Upper lobe of left lung (tissue), 6 donors: Measurements from ENCODE around the gene TTLL12. TPM values are rescaled to one million over a fixed set of nuclear protein-coding genes. Genes with fewer than 3 reads are reported as not detected.

ENCODE experiments used
- ATAC-seq, 2 donors: fragments of 200-7000 bp; cut with Tn5 transposase; one replicate each; pipeline ENCODE4 v1.9.1; 2022; ENCODE audit warnings: mild to moderate bottlenecking in 2 of 2, moderate library complexity in 2 of 2; ENCODE audit not compliant: low FRiP score in 2 of 2
- DNase-seq, 2 donors: peaks; one replicate each; pipeline ENCODE4 v3.0.0-alpha.2; 2019 to 2020
- H3K27ac ChIP-seq, 4 donors: fragments of 200-600 bp; sonication (generic); one replicate each; pipeline ENCODE4 v1.5.1; 2016 to 2019
- H3K27me3 ChIP-seq, 4 donors: fragments of 200-600 bp; sonication (generic); one replicate each; pipeline ENCODE4 v1.5.1; 2017 to 2019
- H3K36me3 ChIP-seq, 4 donors: fragments of 200-600 bp; sonication (generic); one replicate each; pipeline ENCODE4 v1.5.1; 2016 to 2019
- H3K4me1 ChIP-seq, 4 donors: fragments of 200-600 bp; sonication (generic); one replicate each; pipeline ENCODE4 v1.5.1; 2018 to 2019
- H3K4me3 ChIP-seq, 4 donors: fragments of 200-600 bp; sonication (generic); one replicate each; pipeline ENCODE4 v1.5.1; 2017 to 2019; ENCODE audit warnings: mild to moderate bottlenecking in 2 of 4, moderate library complexity in 1 of 4
- H3K9me3 ChIP-seq, 4 donors: fragments of 200-600 bp; sonication (generic); one replicate each; pipeline ENCODE4 v1.5.1; 2018 to 2019
- EP300 ChIP-seq, 4 donors: sonication (generic); formaldehyde crosslinking; IDR thresholded peaks; one replicate each; pipeline ENCODE4 v1.5.1; 2017; ENCODE audit warnings: antibody characterized with exemption in 4 of 4, control low read depth in 2 of 4
- POLR2A ChIP-seq, 4 donors: fragments of 450-650 bp; IDR thresholded peaks; one replicate each; pipeline ENCODE4 v1.5.1; 2016 to 2017; ENCODE audit warnings: antibody characterized with exemption in 4 of 4, mild to moderate bottlenecking in 2 of 4
- POLR2AphosphoS5 ChIP-seq, 2 donors: sonication (generic); formaldehyde crosslinking; IDR thresholded peaks; one replicate each; pipeline ENCODE4 v1.5.1; 2017; ENCODE audit warnings: antibody characterized with exemption in 2 of 2
- WGBS, 2 donors: methylation state at CpG; one replicate each; pipeline ENCODE4 v1.1.5; 2017 to 2018; 5-methylcytosine and 5-hydroxymethylcytosine counted together
- total RNA-seq, 6 donors: library from RNA; depleted of rRNA in 4 of 6; stranded (reverse); fragments of >200 nt in 4 of 6; gene quantifications; one replicate each; pipeline versions ENCODE4 v1.1.0 to v1.2.1, GENCODE V29; 2016 to 2021
- TF ChIP-seq, protein P1 (sequence below), 6 experiments: fragments of 450-650 bp in 4 of 6; fragments of 200-600 bp in 2 of 6; sonication (generic) in 2 of 6; IDR thresholded peaks; one replicate each; pipeline ENCODE4 v1.5.1; 2016 to 2019; ENCODE audit warnings: antibody characterized with exemption in 6 of 6
- donor health status: DM: no; HTN: no; CAD: no; lungs with moderate emphysema.
- donor health status: DM: no; HTN: yes; CAD: no; lungs with severe emphysema.

TTLL12 gene
- total RNA-seq, 6 donors from 2014 or later, result 19.6 to 49.2 (median 25.0) TPM

DNA sequence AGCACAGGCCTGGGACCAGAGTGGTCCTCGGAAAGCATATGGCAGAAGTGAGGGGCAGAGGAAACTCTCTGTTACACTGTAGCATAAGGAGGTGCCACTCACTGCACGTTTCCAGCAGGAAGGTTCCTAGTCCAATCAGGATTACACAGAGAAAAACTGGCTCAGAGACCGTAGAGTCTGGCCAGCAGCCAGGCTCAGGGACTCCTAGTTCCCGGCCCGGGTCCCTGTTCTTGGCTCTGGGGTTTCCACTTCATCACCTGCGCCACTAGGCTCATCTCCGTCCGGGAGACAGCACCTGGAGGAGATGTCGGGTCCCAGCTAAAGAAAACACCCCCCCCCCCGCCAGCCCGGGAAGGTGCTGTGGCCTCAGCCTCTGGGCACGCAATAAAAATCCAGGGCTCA is 1.1 kb downstream of the TTLL12 start:
- WGBS, 2 donors, result 16 to 22% methylated on average over 5 to 11 of the region's 12 CpGs
- peak overlapping the region in 1 of 4 donors; percentile 12 for H3K27ac ChIP-seq
- no peak for ATAC-seq

DNA sequence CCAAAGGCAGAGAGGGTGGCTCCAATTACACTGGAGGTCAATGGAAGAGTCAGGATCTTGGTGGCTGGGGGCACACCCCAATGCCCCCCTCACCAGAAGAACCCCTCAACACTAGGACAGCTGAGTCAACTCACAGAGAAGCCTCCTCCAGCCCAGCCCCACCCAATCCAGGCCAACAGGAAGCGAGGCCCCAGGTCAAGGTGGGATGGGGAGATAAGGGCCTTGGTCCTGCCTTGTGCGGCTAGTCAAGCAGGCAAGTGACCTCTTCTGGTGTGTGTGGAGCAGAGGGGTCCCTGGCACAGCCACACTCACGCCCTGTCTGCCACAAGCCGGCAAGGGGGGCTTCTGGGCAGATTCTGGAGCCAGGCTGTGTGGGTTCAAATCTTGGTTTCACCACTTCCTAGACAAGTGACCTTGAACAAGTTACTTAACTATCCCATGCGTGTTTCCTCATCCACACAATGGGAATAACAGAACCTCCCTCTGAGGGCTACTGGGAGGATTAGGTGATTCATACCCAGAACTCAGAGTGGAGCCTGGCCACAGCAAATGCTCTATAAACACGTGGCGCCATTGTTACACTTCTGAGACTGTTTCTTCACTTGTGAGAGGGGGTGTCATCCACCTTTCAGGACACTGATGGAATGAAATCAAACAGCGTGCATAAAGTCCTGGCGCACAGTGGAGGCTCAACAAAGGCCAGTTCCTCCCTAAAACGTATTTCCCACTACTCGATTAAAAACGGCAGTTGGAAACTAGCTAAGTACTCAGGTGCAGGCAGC is 3.2 kb downstream of the TTLL12 start:
- H3K36me3 ChIP-seq, result peaks cover 0 to 25% (median 15%) of the 10 kb centered on the region in 4 donors
- DNase-seq (no peak), ATAC-seq (no peak)
- H3K4me3 ChIP-seq, result no peak overlapping the region
- WGBS, 2 donors, result 84 to 85% methylated on average over 7 to 12 of the region's 12 CpGs
- no peaks in the 10 kb centered on the region for H3K27me3 ChIP-seq
- TF ChIP-seq EP300 (IDR thresholded peaks at IDR 0.05), result no peak
- TF ChIP-seq, protein P1, sequence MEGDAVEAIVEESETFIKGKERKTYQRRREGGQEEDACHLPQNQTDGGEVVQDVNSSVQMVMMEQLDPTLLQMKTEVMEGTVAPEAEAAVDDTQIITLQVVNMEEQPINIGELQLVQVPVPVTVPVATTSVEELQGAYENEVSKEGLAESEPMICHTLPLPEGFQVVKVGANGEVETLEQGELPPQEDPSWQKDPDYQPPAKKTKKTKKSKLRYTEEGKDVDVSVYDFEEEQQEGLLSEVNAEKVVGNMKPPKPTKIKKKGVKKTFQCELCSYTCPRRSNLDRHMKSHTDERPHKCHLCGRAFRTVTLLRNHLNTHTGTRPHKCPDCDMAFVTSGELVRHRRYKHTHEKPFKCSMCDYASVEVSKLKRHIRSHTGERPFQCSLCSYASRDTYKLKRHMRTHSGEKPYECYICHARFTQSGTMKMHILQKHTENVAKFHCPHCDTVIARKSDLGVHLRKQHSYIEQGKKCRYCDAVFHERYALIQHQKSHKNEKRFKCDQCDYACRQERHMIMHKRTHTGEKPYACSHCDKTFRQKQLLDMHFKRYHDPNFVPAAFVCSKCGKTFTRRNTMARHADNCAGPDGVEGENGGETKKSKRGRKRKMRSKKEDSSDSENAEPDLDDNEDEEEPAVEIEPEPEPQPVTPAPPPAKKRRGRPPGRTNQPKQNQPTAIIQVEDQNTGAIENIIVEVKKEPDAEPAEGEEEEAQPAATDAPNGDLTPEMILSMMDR (IDR thresholded peaks at IDR 0.05), result no peak
- TF ChIP-seq POLR2A (IDR thresholded peaks at IDR 0.05), result no peak
- TF ChIP-seq POLR2AphosphoS5 (IDR thresholded peaks at IDR 0.05), result no peak
- no peaks in the 10 kb centered on the region for H3K9me3 ChIP-seq
- H3K4me1 ChIP-seq, result peaks cover 13 to 32% (median 20%) of the 10 kb centered on the region in 4 donors
- H3K27ac ChIP-seq, result no peak overlapping the region

More for the DNA sequence above, 1.1 kb downstream of the TTLL12 start:
- Histone ChIP-seq H3K9me3 (no peaks in the 10 kb centered on the region), H3K4me1 (peaks cover 13 to 32% (median 20%) of the 10 kb centered on the region in 4 donors), H3K36me3 (peaks cover 0 to 6% (median 1%) of the 10 kb centered on the region in 4 donors), H3K27me3 (no peaks in the 10 kb centered on the region), H3K4me3 (peak overlapping the region; percentile 58 to 97 (median 80))
- peak in 1 of 2 donors; percentile 61 for DNase-seq
- TF ChIP-seq POLR2A (IDR thresholded peaks at IDR 0.05) (no peak), EP300 (IDR thresholded peaks at IDR 0.05) (no peak), POLR2AphosphoS5 (IDR thresholded peaks at IDR 0.05) (no peak)
- TF ChIP-seq, protein P1 (IDR thresholded peaks at IDR 0.05), result no peak

DNA sequence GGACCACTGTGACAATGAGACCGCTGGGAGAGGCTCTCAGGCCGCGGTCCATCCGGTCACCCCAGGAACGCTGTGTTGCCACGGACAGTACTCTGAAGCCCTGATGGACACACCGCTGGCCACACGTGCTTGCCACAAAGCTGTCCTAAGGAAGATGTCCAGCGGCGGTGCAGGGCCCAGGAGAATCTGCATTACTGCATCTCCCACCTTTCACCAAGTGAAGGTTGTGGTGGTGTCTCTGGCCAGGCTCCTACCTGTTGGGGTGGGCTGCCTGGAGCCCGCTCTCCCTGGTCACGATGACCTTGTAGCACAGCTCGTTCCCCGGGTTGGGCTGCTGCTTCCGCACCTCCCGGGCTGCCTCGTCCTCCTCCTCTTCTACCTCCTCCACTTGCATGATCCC is 4.2 kb downstream of the TTLL12 start:
- H3K27me3 ChIP-seq, result no peaks in the 10 kb centered on the region
- peaks cover 13 to 27% (median 20%) of the 10 kb centered on the region in 4 donors for H3K4me1 ChIP-seq
- no peak overlapping the region for H3K4me3 ChIP-seq
- no peak overlapping the region for H3K27ac ChIP-seq
- no peak for TF ChIP-seq POLR2A (IDR thresholded peaks at IDR 0.05)
- no peak for TF ChIP-seq EP300 (IDR thresholded peaks at IDR 0.05)
- no peak for TF ChIP-seq POLR2AphosphoS5 (IDR thresholded peaks at IDR 0.05)
- DNase-seq (no peak), ATAC-seq (no peak)
- peaks cover 0 to 25% (median 19%) of the 10 kb centered on the region in 4 donors for H3K36me3 ChIP-seq
- no peaks in the 10 kb centered on the region for H3K9me3 ChIP-seq
- WGBS, 2 donors, result 93 to 95% methylated on average over 7 to 17 of the region's 17 CpGs

DNA sequence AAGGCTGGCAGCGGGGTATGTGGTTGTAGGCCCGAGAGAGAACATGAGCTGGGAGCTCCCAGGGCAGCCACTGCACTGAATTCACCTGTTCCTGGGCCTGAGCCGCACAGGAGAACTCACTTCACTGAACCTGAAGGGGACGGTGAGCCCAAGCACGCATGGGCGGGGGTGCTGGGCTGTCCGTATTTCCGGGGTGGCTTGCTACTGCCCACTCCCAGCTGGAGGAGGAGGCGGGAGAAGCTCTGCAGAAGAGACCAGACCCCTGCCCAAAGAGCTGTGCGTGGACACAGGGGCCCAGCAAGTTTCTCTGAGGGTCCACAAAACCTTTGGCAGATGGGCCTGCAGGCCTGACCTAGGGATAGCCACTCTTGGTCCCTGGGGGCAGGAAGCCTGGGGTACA is 4.8 kb downstream of the TTLL12 start:
- no peak for ATAC-seq
- no peak for DNase-seq
- Histone ChIP-seq H3K27ac (peak overlapping the region in 1 of 4 donors; percentile 46), H3K4me3 (no peak overlapping the region), H3K36me3 (peaks cover 0 to 26% (median 20%) of the 10 kb centered on the region in 4 donors), H3K27me3 (no peaks in the 10 kb centered on the region), H3K9me3 (no peaks in the 10 kb centered on the region), H3K4me1 (peaks cover 13 to 26% (median 20%) of the 10 kb centered on the region in 4 donors)
- TF ChIP-seq, protein P1 (IDR thresholded peaks at IDR 0.05), result no peak
- no peak for TF ChIP-seq POLR2AphosphoS5 (IDR thresholded peaks at IDR 0.05)
- TF ChIP-seq POLR2A (IDR thresholded peaks at IDR 0.05), result no peak
- TF ChIP-seq EP300 (IDR thresholded peaks at IDR 0.05), result no peak
- WGBS, 2 donors, result 76 to 83% methylated on average over 1 to 10 of the region's 10 CpGs

DNA sequence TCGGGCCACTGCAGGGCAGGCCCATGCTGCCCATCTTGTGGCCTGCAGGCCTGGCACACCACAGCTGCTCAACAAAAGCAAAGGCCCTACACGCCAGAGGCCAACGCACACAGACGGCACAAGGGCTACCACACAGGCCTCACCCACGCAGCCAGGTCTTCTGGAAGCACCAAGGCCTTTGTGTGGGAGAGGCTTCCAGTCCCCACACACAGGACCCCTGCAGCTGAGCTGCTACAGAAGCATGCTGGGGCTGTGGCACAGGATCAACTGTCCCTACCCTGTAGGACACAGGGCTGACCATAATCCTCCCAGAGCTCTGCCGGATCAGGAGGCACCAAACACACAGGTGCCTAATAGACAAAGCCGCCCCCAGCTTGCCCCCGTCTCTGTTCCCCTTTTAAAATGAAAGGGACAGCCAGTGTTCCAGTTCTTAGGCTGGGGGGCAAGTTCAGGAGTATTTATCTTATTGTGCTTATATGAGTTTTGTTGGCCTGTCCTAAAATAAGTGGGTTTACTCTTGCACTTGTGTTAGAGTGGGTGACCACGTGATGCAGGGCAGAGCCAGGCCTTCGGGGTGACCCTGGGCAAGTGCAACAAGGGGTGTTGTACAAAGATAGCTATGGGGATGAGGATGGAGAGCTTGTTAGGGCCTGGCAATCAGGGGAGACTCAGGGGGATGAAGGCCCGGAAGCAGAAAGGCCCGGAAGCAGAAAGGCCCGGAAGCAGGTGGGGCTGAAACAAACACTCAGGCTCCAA is 5.4 kb downstream of the TTLL12 start:
- no peak for ATAC-seq
- TF ChIP-seq, protein P1 (IDR thresholded peaks at IDR 0.05), result no peak
- no peak for TF ChIP-seq EP300 (IDR thresholded peaks at IDR 0.05)
- TF ChIP-seq POLR2AphosphoS5 (IDR thresholded peaks at IDR 0.05), result no peak
- TF ChIP-seq POLR2A (IDR thresholded peaks at IDR 0.05), result no peak

More for the DNA sequence above, 5.4 kb downstream of the TTLL12 start:
- Histone ChIP-seq H3K4me1 (peaks cover 13 to 26% (median 19%) of the 10 kb centered on the region in 4 donors), H3K27ac (peak overlapping the region in 1 of 4 donors; percentile 46), H3K9me3 (no peaks in the 10 kb centered on the region), H3K27me3 (no peaks in the 10 kb centered on the region), H3K36me3 (peaks cover 0 to 28% (median 20%) of the 10 kb centered on the region in 4 donors), H3K4me3 (no peak overlapping the region)
- peak in 1 of 2 donors; percentile 51 for DNase-seq
- WGBS, 2 donors, result 72 to 83% methylated on average over 12 to 13 of the region's 13 CpGs
